Measurements from ENCODE around the gene SIGMAR1. TPM values are rescaled to one million over a fixed set of nuclear protein-coding genes. Genes with fewer than 3 reads are reported as not detected.

Gene SIGMAR1
- total and polyA plus RNA-seq, 2 of the 8 experiments (the other 6 are each of a cell fraction or from before 2014, with no cell fraction given), result 84.2 to 134 TPM

DNA sequence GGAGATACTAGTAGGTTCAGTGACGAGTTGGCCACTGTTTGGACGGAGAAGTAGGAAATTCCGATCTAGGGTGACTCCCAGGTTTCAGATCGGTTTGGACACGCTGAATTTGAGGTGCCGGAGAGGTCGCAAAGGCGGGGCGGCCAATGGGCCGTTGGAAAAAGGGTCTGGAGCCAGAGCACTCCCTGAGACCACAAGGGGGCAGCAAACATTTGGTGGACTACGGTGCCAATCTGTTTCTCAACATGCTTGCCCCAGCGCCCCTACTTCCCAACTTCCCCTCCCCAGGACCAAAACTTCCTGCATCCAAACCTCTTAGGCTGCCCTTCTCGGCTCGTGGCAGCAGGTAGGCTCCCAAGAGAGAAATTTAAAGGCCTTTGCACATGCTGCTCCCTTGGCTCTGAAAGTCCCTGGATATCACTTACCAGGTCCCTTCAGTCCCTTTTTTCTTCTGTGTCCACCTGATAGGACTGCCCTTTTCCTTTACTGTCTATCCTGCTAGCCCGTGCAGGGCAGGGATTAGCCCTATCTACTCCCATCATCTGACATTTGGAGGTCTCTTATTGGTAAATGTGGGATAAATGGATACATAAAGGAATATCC lies 24.7 kb downstream of the SIGMAR1 start (continued):
- TF ChIP-seq SRF (IDR thresholded peaks at IDR 0.05; ENCODE audit: low read depth, low read length), result no peak
- peak; percentile 36; the same call in 1 of the 2 replicates for TF ChIP-seq GABPA (IDR thresholded peaks at IDR 0.05; ENCODE audit: borderline replicate concordance, insufficient read depth, low read length)
- peak; percentile 65 to 71 for TF ChIP-seq RAD21 (IDR thresholded peaks at IDR 0.05 in 1 of 2, conservative IDR thresholded peaks at IDR 0.05 in 1 of 2; ENCODE audit: low read depth in 2 of 2, low read length in 2 of 2)
- TF ChIP-seq YY1 (IDR thresholded peaks at IDR 0.05; ENCODE audit: low read depth, low read length), result peak; percentile 31; the same call in 1 of the 2 replicates
- no peak for TF ChIP-seq SP1 (IDR thresholded peaks at IDR 0.05; ENCODE audit: low read depth, low read length)
- TF ChIP-seq, protein P1, sequence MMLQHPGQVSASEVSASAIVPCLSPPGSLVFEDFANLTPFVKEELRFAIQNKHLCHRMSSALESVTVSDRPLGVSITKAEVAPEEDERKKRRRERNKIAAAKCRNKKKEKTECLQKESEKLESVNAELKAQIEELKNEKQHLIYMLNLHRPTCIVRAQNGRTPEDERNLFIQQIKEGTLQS (IDR thresholded peaks at IDR 0.05; ENCODE audit: insufficient read depth, low read depth, low read length), result no peak
